K562 (cell line): ENCODE results near the gene SLC27A4. TPM values are rescaled to one million over a fixed set of nuclear protein-coding genes. Genes with fewer than 3 reads are reported as not detected.

Experiments used
- CCNT2 ChIP-seq: IDR thresholded peaks from 2 replicates; pipeline ENCODE4 v1.6.1; 2011; ENCODE audit warnings: borderline replicate concordance, low read depth, mild to moderate bottlenecking, moderate library complexity, mixed read lengths, low read length; ENCODE audit not compliant: insufficient read length; ENCODE audit errors: extremely low read depth
- CHAMP1 ChIP-seq: fragments of 450-650 bp; IDR thresholded peaks from 2 replicates; pipeline ENCODE4 v1.6.1; 2016; ENCODE audit warnings: mild to moderate bottlenecking
- DIDO1 ChIP-seq: fragments of 450-650 bp; IDR thresholded peaks from 2 replicates; pipeline ENCODE4 v1.6.1; 2016; ENCODE audit warnings: low read depth, missing biosample characterization, missing genetic modification characterization
- FOS ChIP-seq: IDR thresholded peaks from 3 replicates; pipeline ENCODE4 v1.6.1; 2011; ENCODE audit not compliant: insufficient read length; ENCODE audit errors: extremely low read depth
- HNRNPLL ChIP-seq: fragments of 200-400 bp; formaldehyde crosslinking; IDR thresholded peaks from 2 replicates; pipeline ENCODE4 v1.6.1; 2017; ENCODE audit warnings: low read length, low read depth, mild to moderate bottlenecking; ENCODE audit not compliant: poor library complexity, severe bottlenecking
- HSF4 ChIP-seq: fragments of 250-450 bp; sonication (Bioruptor Pico); IDR thresholded peaks from 2 replicates; pipeline ENCODE4 v2.1.2; 2022; ENCODE audit warnings: mild to moderate bottlenecking, moderate library complexity, borderline replicate concordance
- IFI16 ChIP-seq: fragments of 250-450 bp; sonication (Bioruptor Pico); IDR thresholded peaks from 2 replicates; pipeline ENCODE4 v2.1.2; 2022; ENCODE audit warnings: mild to moderate bottlenecking, inconsistent platforms
- KHSRP ChIP-seq: fragments of 450-650 bp; IDR thresholded peaks from 2 replicates; pipeline ENCODE4 v1.6.1; 2017
- KLF6 ChIP-seq: fragments of 250-450 bp; sonication (Bioruptor Pico); IDR thresholded peaks from 2 replicates; pipeline ENCODE4 v1.4.0; 2020; ENCODE audit warnings: mild to moderate bottlenecking, moderate library complexity, borderline replicate concordance
- PHF21A ChIP-seq: fragments of 450-650 bp; IDR thresholded peaks from 2 replicates; pipeline ENCODE4 v1.6.1; 2017; ENCODE audit warnings: low read depth, borderline replicate concordance
- RAD21 ChIP-seq, 2 experiments: fragments of 250-450 bp in 1 of 2; fragments of 450-650 bp in 1 of 2; sonication (Bioruptor Pico) in 1 of 2; formaldehyde crosslinking in 1 of 2; IDR thresholded peaks in 1 of 2; conservative IDR thresholded peaks in 1 of 2; 2 replicates each; pipeline versions ENCODE4 v1.4.0 to v1.8.0; 2020 to 2022; ENCODE audit warnings: mild to moderate bottlenecking in 2 of 2, moderate library complexity in 1 of 2
- RBM39 ChIP-seq: fragments of 200-400 bp; formaldehyde crosslinking; optimal IDR thresholded peaks from 2 replicates; pipeline ENCODE3; 2018; ENCODE audit warnings: low read depth, low read length
- TOE1 ChIP-seq, 2 experiments: fragments of 450-650 bp in 1 of 2; sonication (generic) in 1 of 2; formaldehyde crosslinking in 1 of 2; IDR thresholded peaks; 2 replicates each; pipeline versions ENCODE4 v1.7.1 to v1.8.0; 2016 to 2022; ENCODE audit warnings: borderline replicate concordance in 2 of 2, mild to moderate bottlenecking in 2 of 2, antibody characterized with exemption in 1 of 2, inconsistent platforms in 1 of 2, low read depth in 1 of 2, missing genetic modification reagents in 1 of 2, moderate library complexity in 1 of 2
- UBTF ChIP-seq, 2 experiments: IDR thresholded peaks; 2 replicates each; pipeline ENCODE4 v1.6.1; 2012; ENCODE audit warnings: improper control_type of control experiment in 2 of 2, low read depth in 2 of 2, low read length in 2 of 2, borderline replicate concordance in 1 of 2
- USF2 ChIP-seq: sonication (generic); formaldehyde crosslinking; IDR thresholded peaks from 2 replicates; pipeline ENCODE4 v1.5.0; 2020; ENCODE audit warnings: missing genetic modification reagents
- ZNF224 ChIP-seq: sonication (generic); formaldehyde crosslinking; IDR thresholded peaks from 2 replicates; pipeline ENCODE4 v1.8.0; 2022; ENCODE audit warnings: mild to moderate bottlenecking, missing genetic modification reagents
- ZNF79 ChIP-seq: fragments of 250-450 bp; sonication (Bioruptor Pico); IDR thresholded peaks from 2 replicates; pipeline ENCODE4 v1.4.0; 2020; ENCODE audit warnings: low read depth, mild to moderate bottlenecking, moderate library complexity
- polyA plus RNA-seq, 8 experiments: library from polyadenylated mRNA; depleted of rRNA in 4 of 8; stranded (reverse) in 5 of 8; unstranded in 3 of 8; fragments of >200 nt; fragmentation: Nextera tagmentation in 2 of 8; fragmentation: Illumina TruSeq in 1 of 8; extraction: Ambion mirVana in 2 of 8; extraction: Trizol in 1 of 8; gene quantifications; 2 replicates each; pipeline versions ENCODE4 v1.2.1 to v1.2.3, GENCODE V29; 2011 to 2014; ENCODE audit warnings: inconsistent platforms in 1 of 8, missing spikeins in 1 of 8
- total RNA-seq, 7 experiments: library from RNA; depleted of rRNA in 6 of 7; stranded (reverse); fragments of >200 nt in 6 of 7; fragmentation: Illumina TruSeq in 2 of 7; extraction: Trizol in 2 of 7; gene quantifications; 2 replicates each; pipeline versions ENCODE4 v1.2.1 to v1.2.3, GENCODE V29; 2011 to 2021; ENCODE audit warnings: low replicate concordance in 1 of 7
- TF ChIP-seq, protein P1 (sequence below): fragments of 250-450 bp; sonication (Bioruptor Pico); IDR thresholded peaks from 2 replicates; pipeline ENCODE4 v1.5.0; 2020; ENCODE audit warnings: mild to moderate bottlenecking
- TF ChIP-seq, protein P2 (sequence below): IDR thresholded peaks from 2 replicates; pipeline ENCODE4 v1.6.1; 2014; ENCODE audit warnings: antibody characterized with exemption

SLC27A4 gene
- total and polyA plus RNA-seq, 9 of the 15 experiments (the other 6 are each of a cell fraction or from before 2014, with no cell fraction given) = 0.25 to 35.7 (median 14.0) TPM

DNA sequence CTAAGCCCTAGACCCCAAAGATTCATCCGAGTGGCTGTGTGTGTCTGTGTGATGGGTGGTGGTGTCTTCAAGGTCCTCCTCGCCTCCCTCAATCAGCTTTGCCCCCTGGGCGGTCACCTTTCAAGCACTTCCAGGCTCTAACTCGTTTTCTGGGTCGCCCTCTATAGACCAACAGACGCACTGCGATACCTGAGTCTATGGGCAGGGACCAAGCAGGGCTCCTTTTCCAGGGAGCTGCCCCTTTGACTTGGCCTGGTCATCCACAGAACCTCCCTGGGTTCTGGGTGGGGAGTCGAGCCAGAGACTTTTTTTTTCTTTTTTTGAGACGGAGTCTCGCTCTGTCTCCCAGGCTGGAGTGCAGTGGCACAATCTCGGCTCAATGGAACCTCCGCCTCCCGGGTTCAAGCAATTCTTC lies 1.1 kb downstream of the SLC27A4 start (continued):
- TF ChIP-seq HSF4 (CRISPR knock-in tag) = no peak
- no peak for TF ChIP-seq ZNF224 (CRISPR knock-in tag)
- no peak for TF ChIP-seq CCNT2
- TF ChIP-seq, protein P1, sequence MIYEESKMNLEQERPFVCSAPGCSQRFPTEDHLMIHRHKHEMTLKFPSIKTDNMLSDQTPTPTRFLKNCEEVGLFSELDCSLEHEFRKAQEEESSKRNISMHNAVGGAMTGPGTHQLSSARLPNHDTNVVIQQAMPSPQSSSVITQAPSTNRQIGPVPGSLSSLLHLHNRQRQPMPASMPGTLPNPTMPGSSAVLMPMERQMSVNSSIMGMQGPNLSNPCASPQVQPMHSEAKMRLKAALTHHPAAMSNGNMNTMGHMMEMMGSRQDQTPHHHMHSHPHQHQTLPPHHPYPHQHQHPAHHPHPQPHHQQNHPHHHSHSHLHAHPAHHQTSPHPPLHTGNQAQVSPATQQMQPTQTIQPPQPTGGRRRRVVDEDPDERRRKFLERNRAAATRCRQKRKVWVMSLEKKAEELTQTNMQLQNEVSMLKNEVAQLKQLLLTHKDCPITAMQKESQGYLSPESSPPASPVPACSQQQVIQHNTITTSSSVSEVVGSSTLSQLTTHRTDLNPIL (CRISPR knock-in tag) = no peak
- TF ChIP-seq DIDO1 (tag) = no peak
- TF ChIP-seq TOE1 (IDR thresholded peaks at IDR 0.05; ENCODE audit: borderline replicate concordance) = no peak
- no peak for TF ChIP-seq TOE1 (CRISPR knock-in tag; IDR thresholded peaks at IDR 0.05; ENCODE audit: borderline replicate concordance, low read depth)
- no peak for TF ChIP-seq HNRNPLL
- TF ChIP-seq IFI16 (CRISPR knock-in tag) = no peak
- TF ChIP-seq CHAMP1 = no peak
- TF ChIP-seq FOS = no peak
- TF ChIP-seq RAD21 (CRISPR knock-in tag; conservative IDR thresholded peaks at IDR 0.05 in 1 of 2, IDR thresholded peaks at IDR 0.05 in 1 of 2) = peak; percentile 84 to 96
- no peak for TF ChIP-seq PHF21A
- TF ChIP-seq KLF6 (CRISPR knock-in tag) = no peak
- TF ChIP-seq, protein P2, sequence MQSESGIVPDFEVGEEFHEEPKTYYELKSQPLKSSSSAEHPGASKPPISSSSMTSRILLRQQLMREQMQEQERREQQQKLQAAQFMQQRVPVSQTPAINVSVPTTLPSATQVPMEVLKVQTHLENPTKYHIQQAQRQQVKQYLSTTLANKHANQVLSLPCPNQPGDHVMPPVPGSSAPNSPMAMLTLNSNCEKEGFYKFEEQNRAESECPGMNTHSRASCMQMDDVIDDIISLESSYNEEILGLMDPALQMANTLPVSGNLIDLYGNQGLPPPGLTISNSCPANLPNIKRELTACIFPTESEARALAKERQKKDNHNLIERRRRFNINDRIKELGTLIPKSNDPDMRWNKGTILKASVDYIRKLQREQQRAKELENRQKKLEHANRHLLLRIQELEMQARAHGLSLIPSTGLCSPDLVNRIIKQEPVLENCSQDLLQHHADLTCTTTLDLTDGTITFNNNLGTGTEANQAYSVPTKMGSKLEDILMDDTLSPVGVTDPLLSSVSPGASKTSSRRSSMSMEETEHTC = no peak
- no peak for TF ChIP-seq KHSRP
- no peak for TF ChIP-seq USF2 (CRISPR knock-in tag)
- no peak for TF ChIP-seq ZNF79 (CRISPR knock-in tag)
- peak in 1 of 2 experiments; percentile 81; a peak in 1 of 4 replicates for TF ChIP-seq UBTF (IDR thresholded peaks at IDR 0.05; ENCODE audit: borderline replicate concordance in 1 of 2, low read depth in 2 of 2, low read length in 2 of 2)
- TF ChIP-seq RBM39 = peak; percentile 63
